Measurements from ENCODE around the gene CD300A. TPM values are rescaled to one million over a fixed set of nuclear protein-coding genes. Genes with fewer than 3 reads are reported as not detected.

Gene CD300A
- total RNA-seq, 1 donor from 2014 or later, result 0.71 TPM

- ATAC-seq (ENCODE audit: low read depth), result no peak
- ChIA-PET CTCF (interaction anchor here (1.2 to 1.6 kb wide), 2 partner anchors 10 to 11 kb away, joined by 3 read pairs; no protein-coding TSS in a partner anchor), POLR2A (interaction anchor here (0.6 kb wide), 1 partner anchor 299 kb away, joined by 6 read pairs; no protein-coding TSS in a partner anchor)
- H3K27ac Mint-ChIP-seq, result no peak overlapping the region
- H3K9me3 Mint-ChIP-seq, result no peaks in the 10 kb centered on the region
- no peak overlapping the region for H3K4me3 Mint-ChIP-seq
- H3K36me3 Mint-ChIP-seq (ENCODE audit: low read depth), result no peaks in the 10 kb centered on the region
- peaks cover 14% of the 10 kb centered on the region for H3K4me1 Mint-ChIP-seq
- peaks cover 22% of the 10 kb centered on the region for H3K27me3 Mint-ChIP-seq
- no peak for DNase-seq
- intact Hi-C loops (cut with micrococcal nuclease), result no loop called here
- no peak for TF ChIP-seq CTCF (IDR thresholded peaks at IDR 0.05)
Observed at GRCh38 chr17:74447628-74448159, 18.7 kb upstream of the CD300A start.

GRCh38 chr17:74448756-74449155, 17.7 kb upstream of the CD300A start:
- H3K27me3 Mint-ChIP-seq, result peaks cover 25% of the 10 kb centered on the region
- ATAC-seq (ENCODE audit: low read depth), result no peak
- no peaks in the 10 kb centered on the region for H3K9me3 Mint-ChIP-seq
- no peaks in the 10 kb centered on the region for H3K36me3 Mint-ChIP-seq (ENCODE audit: low read depth)
- ChIA-PET POLR2A (no interaction called here), CTCF (interaction anchor here (1.6 kb wide), 1 partner anchor 8 kb away, joined by 3 read pairs; no protein-coding TSS in a partner anchor)
- no peak for DNase-seq
- H3K27ac Mint-ChIP-seq, result no peak overlapping the region
- H3K4me1 Mint-ChIP-seq, result peaks cover 4% of the 10 kb centered on the region
- no peak overlapping the region for H3K4me3 Mint-ChIP-seq
- no peak for TF ChIP-seq CTCF (IDR thresholded peaks at IDR 0.05)
- intact Hi-C loops (cut with micrococcal nuclease), result no loop called here

GRCh38 chr17:74449306-74449705, 17.1 kb upstream of the CD300A start:
- peaks cover 2% of the 10 kb centered on the region for H3K4me1 Mint-ChIP-seq
- no peaks in the 10 kb centered on the region for H3K36me3 Mint-ChIP-seq (ENCODE audit: low read depth)
- no peak for ATAC-seq (ENCODE audit: low read depth)
- POLR2A ChIA-PET, result no interaction called here
- peaks cover 25% of the 10 kb centered on the region for H3K27me3 Mint-ChIP-seq
- TF ChIP-seq CTCF (IDR thresholded peaks at IDR 0.05), result no peak
- H3K4me3 Mint-ChIP-seq, result no peak overlapping the region
- DNase-seq, result no peak
- intact Hi-C loops (cut with micrococcal nuclease), result no loop called here
- no peaks in the 10 kb centered on the region for H3K9me3 Mint-ChIP-seq
- CTCF ChIA-PET, result interaction anchor here (1.6 kb wide), 1 partner anchor 8 kb away, joined by 3 read pairs; no protein-coding TSS in a partner anchor
- no peak overlapping the region for H3K27ac Mint-ChIP-seq

- Mint-ChIP-seq H3K27me3 (peaks cover 24% of the 10 kb centered on the region), H3K4me1 (peaks cover 3% of the 10 kb centered on the region), H3K27ac (no peak overlapping the region), H3K36me3 (ENCODE audit: low read depth) (no peaks in the 10 kb centered on the region), H3K4me3 (no peak overlapping the region), H3K9me3 (no peaks in the 10 kb centered on the region)
- ChIA-PET CTCF (no interaction called here), POLR2A (no interaction called here)
- intact Hi-C loops (cut with micrococcal nuclease), result loop anchor here (1.0 to 10.0 kb wide), 3 partner anchors 37 to 1015 kb away; no protein-coding TSS in a partner anchor
- no peak for ATAC-seq (ENCODE audit: low read depth)
- no peak for DNase-seq
- no peak for TF ChIP-seq CTCF (IDR thresholded peaks at IDR 0.05)
Observed at GRCh38 chr17:74449773-74450172, 16.7 kb upstream of the CD300A start.

- peaks cover 3% of the 10 kb centered on the region for H3K4me1 Mint-ChIP-seq
- CTCF ChIA-PET, result interaction anchor here (1.2 kb wide), 1 partner anchor 71 kb away, joined by 4 read pairs; no protein-coding TSS in a partner anchor
- H3K9me3 Mint-ChIP-seq, result no peaks in the 10 kb centered on the region
- TF ChIP-seq CTCF (IDR thresholded peaks at IDR 0.05), result no peak
- peaks cover 21% of the 10 kb centered on the region for H3K27me3 Mint-ChIP-seq
- ATAC-seq (ENCODE audit: low read depth) (no peak), DNase-seq (no peak)
- no peak overlapping the region for H3K4me3 Mint-ChIP-seq
- H3K36me3 Mint-ChIP-seq (ENCODE audit: low read depth), result no peaks in the 10 kb centered on the region
- intact Hi-C loops (cut with micrococcal nuclease), result loop anchor here (1.0 to 10.0 kb wide), 3 partner anchors 38 to 1015 kb away; no protein-coding TSS in a partner anchor
- no peak overlapping the region for H3K27ac Mint-ChIP-seq
- POLR2A ChIA-PET, result no interaction called here
Observed at GRCh38 chr17:74450231-74450630, 16.2 kb upstream of the CD300A start.
